Mammary epithelial cell (primary cell): ENCODE data around the gene KRT9.

Experiments used
- CTCF ChIP-seq, 2 donors: IDR thresholded peaks in 1 of 2; conservative IDR thresholded peaks in 1 of 2; 2 replicates each; pipeline ENCODE4 v1.5.1; 2011 to 2012; ENCODE audit warnings: inconsistent platforms in 2 of 2, low read length in 2 of 2, mild to moderate bottlenecking in 2 of 2, control low read depth in 1 of 2, low read depth in 1 of 2; ENCODE audit not compliant: insufficient read depth in 1 of 2; ENCODE audit errors: extremely low read depth in 1 of 2
- EZH2 ChIP-seq: IDR thresholded peaks from 2 replicates; pipeline ENCODE4 v1.6.1; 2012; ENCODE audit warnings: low read length, inconsistent platforms, borderline replicate concordance

DNA sequence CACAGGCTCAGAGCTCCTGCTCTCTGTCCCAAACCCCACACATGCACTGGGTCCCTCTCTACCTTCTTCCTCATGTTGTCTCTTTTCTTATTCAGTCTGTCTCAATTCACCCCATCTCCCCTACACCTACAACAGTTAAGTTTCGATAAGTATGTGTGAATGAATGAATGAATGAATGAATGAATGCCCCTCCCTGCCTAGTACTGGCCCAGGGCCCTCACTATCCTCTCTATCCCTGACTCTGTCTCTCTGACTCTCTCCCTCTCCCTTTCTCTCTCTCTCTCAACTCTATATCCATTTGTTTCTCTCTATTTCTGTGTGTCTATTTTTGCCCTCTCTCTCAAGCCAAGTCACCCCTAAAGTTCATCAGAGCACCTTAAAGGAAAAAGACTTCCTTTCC, 6.7 kb upstream of the KRT9 start:
- TF ChIP-seq CTCF (conservative IDR thresholded peaks at IDR 0.05 in 1 of 2, IDR thresholded peaks at IDR 0.05 in 1 of 2; ENCODE audit: extremely low read depth in 1 of 2, insufficient read depth in 1 of 2, low read depth in 1 of 2, low read length in 2 of 2) (no peak), EZH2 (no peak)
